OCI-LY1 (cell line): Measurements from ENCODE around the gene TSKS.

Experiments
- H2AFZ ChIP-seq: fragments of 200-600 bp; sonication (generic), shearing (Covaris generic); 2 replicates; pipeline ENCODE4 v1.6.0; 2014; ENCODE audit warnings: antibody characterized with exemption, mild to moderate bottlenecking, low read length
- H3F3A ChIP-seq: fragments of 200-600 bp; sonication (generic), shearing (Covaris generic); 2 replicates; pipeline ENCODE4 v1.6.0; 2014; ENCODE audit warnings: mild to moderate bottlenecking, antibody characterized with exemption, low read length, moderate library complexity; ENCODE audit not compliant: insufficient read depth
- H3K27ac ChIP-seq: fragments of 200-600 bp; sonication (generic); 2 replicates; pipeline ENCODE4 v1.5.1; 2014; ENCODE audit warnings: low read length, mixed run types, mild to moderate bottlenecking, low read depth; ENCODE audit not compliant: poor library complexity, severe bottlenecking
- H3K27me3 ChIP-seq: fragments of 200-600 bp; sonication (generic); 2 replicates; pipeline ENCODE4 v1.6.0; 2014; ENCODE audit warnings: antibody characterized with exemption, mild to moderate bottlenecking, low read length, moderate library complexity; ENCODE audit not compliant: insufficient read depth
- H3K36me3 ChIP-seq: fragments of 200-600 bp; sonication (generic); 2 replicates; pipeline ENCODE4 v1.6.1; 2014; ENCODE audit warnings: mild to moderate bottlenecking, antibody characterized with exemption, low read length, moderate library complexity, mixed read lengths; ENCODE audit not compliant: insufficient read depth
- H3K4me1 ChIP-seq: fragments of 200-600 bp; sonication (generic); 2 replicates; pipeline ENCODE4 v1.5.1; 2014; ENCODE audit warnings: mild to moderate bottlenecking, low read length, moderate library complexity; ENCODE audit not compliant: insufficient read depth, severe bottlenecking
- H3K4me2 ChIP-seq: fragments of 200-600 bp; sonication (generic), shearing (Covaris generic); 2 replicates; pipeline ENCODE4 v1.6.1; 2014; ENCODE audit warnings: low read length
- H3K4me3 ChIP-seq: fragments of 200-600 bp; sonication (generic); 2 replicates; pipeline ENCODE4 v1.5.1; 2014; ENCODE audit warnings: low read length, low read depth, mild to moderate bottlenecking, mixed read lengths; ENCODE audit not compliant: poor library complexity, severe bottlenecking
- H3K79me2 ChIP-seq: fragments of 200-600 bp; shearing (Covaris generic); 2 replicates; pipeline ENCODE4 v1.6.1; 2016; ENCODE audit warnings: mixed run types, low read length, mixed read lengths; ENCODE audit not compliant: insufficient read depth
- H3K9ac ChIP-seq: fragments of 200-600 bp; sonication (generic), shearing (Covaris generic); 2 replicates; pipeline ENCODE4 v1.6.1; 2014; ENCODE audit warnings: mild to moderate bottlenecking, low read length, mixed read lengths
- H3K9me2 ChIP-seq: fragments of 200-600 bp; sonication (generic), shearing (Covaris generic); 2 replicates; pipeline ENCODE4 v1.6.1; 2014; ENCODE audit warnings: low read depth, mild to moderate bottlenecking, low read length, mixed read lengths
- H3K9me3 ChIP-seq: fragments of 200-600 bp; shearing (Covaris generic); 2 replicates; pipeline ENCODE4 v1.6.1; 2014; ENCODE audit warnings: low read length, mixed read lengths
- H4K20me1 ChIP-seq: fragments of 200-600 bp; sonication (generic), shearing (Covaris generic); 2 replicates; pipeline ENCODE4 v1.6.0; 2016; ENCODE audit warnings: mild to moderate bottlenecking, low read length; ENCODE audit not compliant: insufficient read depth
- CTCF ChIP-seq: fragments of 200-600 bp; sonication (generic), shearing (Covaris generic); IDR thresholded peaks from 2 replicates; pipeline ENCODE4 v1.5.1; 2017; ENCODE audit warnings: mild to moderate bottlenecking, antibody characterized with exemption, low read length, moderate library complexity, mixed read lengths
- EZH2 ChIP-seq: fragments of 200-600 bp; sonication (generic), shearing (Covaris generic); IDR thresholded peaks from 2 replicates; pipeline ENCODE4 v1.8.0; 2017; ENCODE audit warnings: borderline replicate concordance, mixed run types, mild to moderate bottlenecking, antibody characterized with exemption, low read length, moderate library complexity, mixed read lengths

Gene TSKS

GRCh38 chr19:49712397-49712859 is 50.7 kb downstream of the TSKS start:
- Histone ChIP-seq H3K9ac (no peak overlapping the region), H2AFZ (no peak overlapping the region), H3K27ac (no peak overlapping the region), H3K79me2 (no peaks in the 10 kb centered on the region), H3K4me2 (peak overlapping the region; percentile 4; the same call in 1 of the 2 replicates), H3K36me3 (no peaks in the 10 kb centered on the region), H3K9me2 (no peaks in the 10 kb centered on the region), H4K20me1 (no peaks in the 10 kb centered on the region), H3F3A (no peaks in the 10 kb centered on the region), H3K4me1 (no peaks in the 10 kb centered on the region), H3K9me3 (no peaks in the 10 kb centered on the region), H3K4me3 (no peak overlapping the region), H3K27me3 (peaks cover 5% of the 10 kb centered on the region; the same call in 1 of the 2 replicates)
- TF ChIP-seq EZH2 (no peak), CTCF (no peak)

GRCh38 chr19:49710372-49710951 is 52.6 kb downstream of the TSKS start:
- no peaks in the 10 kb centered on the region for H3F3A ChIP-seq
- no peak for TF ChIP-seq CTCF
- no peak for TF ChIP-seq EZH2
- H3K79me2 ChIP-seq = no peaks in the 10 kb centered on the region
- no peaks in the 10 kb centered on the region for H3K4me1 ChIP-seq
- no peak overlapping the region for H3K27ac ChIP-seq
- no peaks in the 10 kb centered on the region for H3K9me2 ChIP-seq
- H2AFZ ChIP-seq = no peak overlapping the region
- no peaks in the 10 kb centered on the region for H3K36me3 ChIP-seq
- H3K4me2 ChIP-seq = no peak overlapping the region
- no peak overlapping the region for H3K9ac ChIP-seq
- no peaks in the 10 kb centered on the region for H4K20me1 ChIP-seq
- peaks cover 9% of the 10 kb centered on the region; the same call in 1 of the 2 replicates for H3K27me3 ChIP-seq
- H3K4me3 ChIP-seq = no peak overlapping the region
- no peaks in the 10 kb centered on the region for H3K9me3 ChIP-seq

- Histone ChIP-seq H3K9me2 (no peaks in the 10 kb centered on the region), H3K27ac (no peak overlapping the region), H3K36me3 (no peaks in the 10 kb centered on the region), H3K9ac (no peak overlapping the region), H2AFZ (no peak overlapping the region), H3K4me2 (no peak overlapping the region), H3K4me3 (no peak overlapping the region), H4K20me1 (no peaks in the 10 kb centered on the region), H3F3A (no peaks in the 10 kb centered on the region), H3K27me3 (peaks cover 9% of the 10 kb centered on the region; the same call in 1 of the 2 replicates), H3K79me2 (no peaks in the 10 kb centered on the region), H3K9me3 (no peaks in the 10 kb centered on the region), H3K4me1 (no peaks in the 10 kb centered on the region)
- TF ChIP-seq EZH2 (no peak), CTCF (no peak)
These were observed 57.2 kb downstream of the TSKS start for GRCh38 chr19:49705919-49706318.
